WI38 (cell line): Measurements from ENCODE around the gene MYADML2.

Experiments
- H3K4me3 ChIP-seq: 2 replicates; pipeline ENCODE4 v1.5.1; 2011; ENCODE audit warnings: low read depth, mild to moderate bottlenecking, control low read depth, low read length
- CTCF ChIP-seq: IDR thresholded peaks from 2 replicates; pipeline ENCODE4 v1.5.1; 2012; ENCODE audit warnings: low read depth, mild to moderate bottlenecking, control low read depth, low read length

The MYADML2 gene

DNA sequence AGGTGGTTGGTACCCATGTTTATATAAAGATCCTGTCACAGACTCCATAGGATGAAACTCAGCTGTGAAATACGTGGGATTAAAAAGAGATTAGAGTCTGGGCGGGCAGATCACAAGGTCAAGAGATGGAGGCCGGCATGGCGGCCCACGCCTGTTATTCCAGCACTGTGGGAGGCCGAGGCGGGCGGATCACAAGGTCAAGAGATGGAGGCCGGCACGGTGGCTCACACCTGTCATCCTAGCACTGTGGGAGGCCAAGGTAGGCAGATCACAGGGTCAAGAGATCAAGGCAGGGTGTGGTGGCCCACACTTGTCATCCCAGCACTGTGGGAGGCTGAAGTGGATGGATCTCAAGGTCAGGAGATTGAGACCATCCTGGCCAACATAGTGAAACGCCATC is 51.6 kb downstream of the MYADML2 start:
- no peak overlapping the region for H3K4me3 ChIP-seq
- no peak for TF ChIP-seq CTCF

GRCh38 chr17:81891303-81891552 is 55.8 kb downstream of the MYADML2 start:
- H3K4me3 ChIP-seq, result peak overlapping the region; percentile 85
- TF ChIP-seq CTCF, result no peak

DNA sequence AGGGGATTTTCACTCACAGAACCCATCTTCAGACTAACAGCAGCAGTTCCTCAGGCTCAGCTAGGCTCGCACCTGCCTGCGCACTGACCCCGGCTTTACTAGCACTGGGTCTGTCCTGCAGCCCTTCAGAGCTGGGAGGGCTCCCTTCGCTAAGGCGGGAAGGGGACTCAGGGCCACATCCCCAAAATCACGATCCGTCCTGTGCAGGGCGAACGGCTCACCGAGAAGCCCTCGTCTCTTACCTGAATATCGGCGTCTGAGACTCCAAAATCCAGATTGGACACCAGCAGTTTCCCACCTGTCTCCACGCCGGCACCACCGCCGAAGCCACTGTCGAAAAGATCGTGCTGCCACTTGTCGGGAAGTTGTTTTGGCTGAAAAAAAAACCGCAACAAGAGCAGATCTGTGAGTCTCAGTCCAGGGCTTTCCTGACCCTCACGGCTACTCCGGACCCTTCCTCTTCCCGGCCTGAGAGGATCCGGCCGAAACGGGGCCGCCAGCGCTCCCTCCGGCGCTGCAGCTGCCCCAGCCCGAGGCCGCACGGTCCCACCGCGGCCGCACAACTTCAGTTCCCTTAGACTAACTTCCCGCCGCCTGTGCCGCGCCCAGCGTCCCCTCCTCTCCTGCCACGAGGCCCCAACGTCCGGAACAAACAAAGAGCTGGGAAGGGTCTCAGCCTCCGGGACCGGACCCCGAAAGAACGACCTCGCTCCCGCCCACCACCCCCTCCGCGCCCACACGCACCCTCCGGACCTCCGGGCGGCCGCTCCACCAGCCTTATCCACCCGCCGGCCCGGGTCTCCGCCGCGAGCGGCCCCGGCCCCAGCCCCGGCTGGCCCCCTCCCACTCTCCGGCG is 56.4 kb downstream of the MYADML2 start:
- no peak for TF ChIP-seq CTCF
- H3K4me3 ChIP-seq, result peak overlapping the region; percentile 85
